Endothelial cell of umbilical vein (primary cell): ENCODE data around the gene HRK. TPM values are rescaled to one million over a fixed set of nuclear protein-coding genes. Genes with fewer than 3 reads are reported as not detected.

ENCODE experiments used
- BruUV-seq: library from RNA; stranded (reverse); fragments of 400-500 nt; replicated peaks from 2 replicates; lab custom pipeline; 2021; lab: Mats Ljungman, UMichigan
- CTCF ChIA-PET: fragments of 300-600, 350-600 bp; sonication (Branson Sonifier 250); formaldehyde crosslinking; loops from one replicate; lab custom pipeline; 2021; ENCODE audit warnings: antibody characterized with exemption, inconsistent platforms; lab: Charles Lee
- POLR2A ChIA-PET: fragments of 300-600, 350-600 bp; sonication (Branson Sonifier 250); formaldehyde crosslinking; loops from one replicate; lab custom pipeline; 2021; ENCODE audit warnings: antibody characterized with exemption, inconsistent platforms; lab: Charles Lee
- DNase-seq: peaks from one replicate; pipeline ENCODE4 v3.0.0-alpha.2; 2011; ENCODE audit warnings: low read depth, low spot score
- FAIRE-seq: peaks from 2 replicates; lab custom pipeline; 2011; peaks lifted over from hg19 to GRCh38; lab: Jason Lieb, UNC
- H2AFZ ChIP-seq: 2 replicates; pipeline ENCODE4 v1.6.0; 2012; ENCODE audit warnings: low read depth, low read length, control low read depth, inconsistent platforms
- H3K27ac ChIP-seq: 2 replicates; pipeline ENCODE4 v1.5.1; 2011; ENCODE audit warnings: low read depth, mild to moderate bottlenecking, control low read depth, low read length, moderate library complexity; ENCODE audit not compliant: insufficient read depth
- H3K27me3 ChIP-seq, 2 experiments: 2 replicates each; pipeline versions ENCODE4 v1.6.0 to v1.6.1; 2011; ENCODE audit warnings: low read length in 2 of 2, mixed read lengths in 1 of 2; ENCODE audit not compliant: control insufficient read depth in 2 of 2, insufficient read depth in 2 of 2
- H3K36me3 ChIP-seq, 2 experiments: 2 replicates in 1 of 2; 3 replicates in 1 of 2; pipeline ENCODE4 v1.5.1; 2011; ENCODE audit warnings: low read length in 2 of 2, mild to moderate bottlenecking in 1 of 2, moderate library complexity in 1 of 2; ENCODE audit not compliant: control insufficient read depth in 2 of 2, insufficient read depth in 2 of 2; ENCODE audit errors: extremely low read depth in 1 of 2
- H3K4me1 ChIP-seq: 3 replicates; pipeline ENCODE4 v1.5.1; 2011; ENCODE audit warnings: mild to moderate bottlenecking, low read length; ENCODE audit not compliant: control insufficient read depth, insufficient read depth; ENCODE audit errors: extremely low read depth
- H3K4me2 ChIP-seq: 2 replicates; pipeline ENCODE4 v1.6.1; 2011; ENCODE audit warnings: low read length, control low read depth, mixed read lengths; ENCODE audit not compliant: insufficient read depth
- H3K4me3 ChIP-seq, 3 experiments: fragments of 200-600 bp in 1 of 3; sonication (generic), shearing (Covaris generic) in 1 of 3; replicated peaks in 1 of 3; 2 replicates each; pipeline ENCODE4 v1.5.1; 2011 to 2016; ENCODE audit warnings: control low read depth in 3 of 3, low read length in 3 of 3, mild to moderate bottlenecking in 2 of 3, inconsistent platforms in 1 of 3, low read depth in 1 of 3, moderate library complexity in 1 of 3; ENCODE audit not compliant: insufficient read depth in 1 of 3
- H3K79me2 ChIP-seq: 2 replicates; pipeline ENCODE4 v1.6.0; 2012; ENCODE audit warnings: low read length, inconsistent platforms; ENCODE audit not compliant: control insufficient read depth, insufficient read depth
- H3K9ac ChIP-seq: replicated peaks from 2 replicates; pipeline ENCODE3; 2011; ENCODE audit warnings: low read length, control low read depth; ENCODE audit not compliant: insufficient read depth; ENCODE audit errors: extremely low read depth
- H3K9me1 ChIP-seq: replicated peaks from 3 replicates; pipeline ENCODE4 v1.6.0; 2011; ENCODE audit warnings: mild to moderate bottlenecking, low read length; ENCODE audit not compliant: control insufficient read depth, insufficient read depth; ENCODE audit errors: extremely low read depth
- H3K9me3 ChIP-seq: replicated peaks from 2 replicates; pipeline ENCODE4 v1.5.1; 2012; ENCODE audit warnings: low read length, inconsistent platforms; ENCODE audit not compliant: control insufficient read depth, insufficient read depth
- H4K20me1 ChIP-seq: replicated peaks from 2 replicates; pipeline ENCODE3; 2011; ENCODE audit warnings: mild to moderate bottlenecking, low read length; ENCODE audit not compliant: control insufficient read depth, insufficient read depth; ENCODE audit errors: extremely low read depth
- CTCF ChIP-seq, 2 donors: IDR thresholded peaks; 1 replicate in 1 of 2; 2 replicates in 1 of 2; pipeline ENCODE4 v1.5.1; 2011; ENCODE audit warnings: low read length in 2 of 2, mild to moderate bottlenecking in 2 of 2, moderate library complexity in 2 of 2, control low read depth in 1 of 2, inconsistent platforms in 1 of 2, low read depth in 1 of 2; ENCODE audit not compliant: insufficient read depth in 1 of 2; ENCODE audit errors: extremely low read depth in 1 of 2
- EZH2 ChIP-seq: IDR thresholded peaks from 2 replicates; pipeline ENCODE4 v1.6.1; 2012; ENCODE audit warnings: borderline replicate concordance, low read depth, mild to moderate bottlenecking, moderate library complexity, low read length, inconsistent platforms; ENCODE audit not compliant: severe bottlenecking
- FOS ChIP-seq: IDR thresholded peaks from 2 replicates; pipeline ENCODE4 v1.6.1; 2011; ENCODE audit warnings: mild to moderate bottlenecking, low read length, moderate library complexity, borderline replicate concordance; ENCODE audit not compliant: insufficient read depth
- GATA2 ChIP-seq: IDR thresholded peaks from 2 replicates; pipeline ENCODE4 v1.7.0; 2011; ENCODE audit warnings: low read depth, mild to moderate bottlenecking, moderate library complexity, mixed read lengths, low read length; ENCODE audit not compliant: insufficient read length, insufficient read depth
- JUN ChIP-seq: IDR thresholded peaks from 2 replicates; pipeline ENCODE4 v1.6.1; 2011; ENCODE audit warnings: borderline replicate concordance, low read depth; ENCODE audit not compliant: insufficient read length, insufficient read depth
- MAX ChIP-seq: IDR thresholded peaks from 2 replicates; pipeline ENCODE4 v1.6.1; 2011; ENCODE audit not compliant: insufficient read depth, insufficient read length
- MYC ChIP-seq: IDR thresholded peaks from one replicate; pipeline ENCODE4 v1.6.1; 2011; ENCODE audit warnings: mild to moderate bottlenecking, low read depth, low read length
- POLR2A ChIP-seq: IDR thresholded peaks from 2 replicates; pipeline ENCODE4 v1.6.1; 2012; ENCODE audit warnings: low read depth, mild to moderate bottlenecking, control low read depth, low read length
- POLR2AphosphoS5 ChIP-seq: IDR thresholded peaks from 2 replicates; pipeline ENCODE4 v1.6.1; 2012; ENCODE audit warnings: low read depth, mild to moderate bottlenecking, control low read depth, low read length, moderate library complexity; ENCODE audit not compliant: insufficient read depth
- dilution Hi-C: fragments of 300-500 bp; cut with MboI; formaldehyde crosslinking; loops from one replicate; pipeline ENCODE4 v1.15.0; 2019; ENCODE audit warnings: low sequenced_read_pairs; ENCODE audit not compliant: extremely low pct_ligation_motif_present
- intact Hi-C: fragments of 100-400 bp; cut with micrococcal nuclease; formaldehyde crosslinking; loops from one replicate; pipeline ENCODE4 v1.10.0; 2022
- polyA plus RNA-seq, 4 experiments: library from polyadenylated mRNA; depleted of rRNA in 3 of 4; stranded (reverse) in 3 of 4; unstranded in 1 of 4; fragments of >200 nt; gene quantifications; 2 replicates each; pipeline versions ENCODE4 v1.2.1 to v1.2.3, GENCODE V29; 2011 to 2012; ENCODE audit warnings: missing spikeins in 1 of 4
- total RNA-seq: library from RNA; stranded (reverse); gene quantifications from 2 replicates; pipeline ENCODE4 v1.2.3, GENCODE V29; 2021

Gene HRK
- total and polyA plus RNA-seq, 2 donors (not counting 3 experiments of a cell fraction or from before 2014, with no cell fraction given): not detected

GRCh38 chr12:116812238-116812637, 69.0 kb downstream of the HRK start:
- H3K36me3 ChIP-seq: no peaks in the 10 kb centered on the region
- no peaks in the 10 kb centered on the region for H3K9me3 ChIP-seq
- ChIA-PET POLR2A (no interaction called here), CTCF (no interaction called here)
- H3K4me2 ChIP-seq: no peak overlapping the region
- no peak for DNase-seq
- H3K27ac ChIP-seq: no peak overlapping the region
- no peak overlapping the region for H3K9ac ChIP-seq
- no TSS peak for BruUV-seq
- H3K79me2 ChIP-seq: no peaks in the 10 kb centered on the region
- H2AFZ ChIP-seq: no peak overlapping the region
- no peak overlapping the region for H3K4me3 ChIP-seq
- dilution Hi-C loops (no loop called here), intact Hi-C loops (no loop called here)
- no peaks in the 10 kb centered on the region for H3K9me1 ChIP-seq
- no peaks in the 10 kb centered on the region for H4K20me1 ChIP-seq
- no peaks in the 10 kb centered on the region for H3K4me1 ChIP-seq
- H3K27me3 ChIP-seq: no peaks in the 10 kb centered on the region
- TF ChIP-seq EZH2: no peak
- no peak for TF ChIP-seq GATA2
- FAIRE-seq: no peak

GRCh38 chr12:116808113-116809105, 72.8 kb downstream of the HRK start:
- BruUV-seq: no TSS peak
- dilution Hi-C loops (no loop called here), intact Hi-C loops (no loop called here)
- no peak overlapping the region for H2AFZ ChIP-seq
- H3K27ac ChIP-seq: no peak overlapping the region
- TF ChIP-seq CTCF (IDR thresholded peaks at IDR 0.05; ENCODE audit: extremely low read depth in 1 of 2, insufficient read depth in 1 of 2, low read depth in 1 of 2, low read length in 2 of 2) (no peak), POLR2A (no peak), JUN (no peak), MYC (no peak), POLR2AphosphoS5 (no peak), FOS (no peak), MAX (no peak), EZH2 (no peak), GATA2 (no peak)
- H3K27me3 ChIP-seq: no peaks in the 10 kb centered on the region
- ChIA-PET CTCF (no interaction called here), POLR2A (no interaction called here)
- H3K9me1 ChIP-seq: no peaks in the 10 kb centered on the region
- FAIRE-seq (no peak), DNase-seq (no peak)
- H3K79me2 ChIP-seq: no peaks in the 10 kb centered on the region
- no peaks in the 10 kb centered on the region for H3K4me1 ChIP-seq
- no peaks in the 10 kb centered on the region for H4K20me1 ChIP-seq
- H3K36me3 ChIP-seq: no peaks in the 10 kb centered on the region
- no peak overlapping the region for H3K9ac ChIP-seq
- H3K9me3 ChIP-seq: no peaks in the 10 kb centered on the region
- H3K4me2 ChIP-seq: no peak overlapping the region
- H3K4me3 ChIP-seq: no peak overlapping the region
